ENCODE measurements around the gene CRHR1. TPM values are rescaled to one million over a fixed set of nuclear protein-coding genes. Genes with fewer than 3 reads are reported as not detected.

The CRHR1 gene
- polyA plus RNA-seq, 1 donor (not counting 4 experiments of a cell fraction or from before 2014, with no cell fraction given): not detected

- H3K9me3 ChIP-seq (ENCODE audit: control insufficient read depth, low read depth, low read length): no peaks in the 10 kb centered on the region
- DNase-seq (ENCODE audit: low read depth, low spot score) (no peak), FAIRE-seq (no peak)
- no peaks in the 10 kb centered on the region for H3K4me1 ChIP-seq (ENCODE audit: control insufficient read depth, extremely low read depth, insufficient read depth, low read length)
- TF ChIP-seq EZH2 (IDR thresholded peaks at IDR 0.05; ENCODE audit: low read length) (no peak), CTCF (optimal IDR thresholded peaks at IDR 0.05 in 1 of 3, IDR thresholded peaks at IDR 0.05 in 1 of 3, conservative IDR thresholded peaks at IDR 0.05 in 1 of 3; ENCODE audit: extremely low read depth in 1 of 3, insufficient read depth in 2 of 3, low read length in 3 of 3) (no peak)
- no peak overlapping the region for H2AFZ ChIP-seq (ENCODE audit: control insufficient read depth, low read length)
- dilution Hi-C loops (cut with MboI; ENCODE audit: extremely low pct_ligation_motif_present, low sequenced_read_pairs): no loop called here
- no peak overlapping the region for H3K4me2 ChIP-seq (ENCODE audit: control insufficient read depth, extremely low read depth, insufficient read depth, low read depth, low read length)
- H3K27ac ChIP-seq (ENCODE audit: control insufficient read depth, insufficient read depth, low read length): no peak overlapping the region
- H3K4me3 ChIP-seq (ENCODE audit: control insufficient read depth in 2 of 3, extremely low read depth in 1 of 3, insufficient read depth in 2 of 3, low read depth in 1 of 3, low read length in 3 of 3): no peak overlapping the region
- no peaks in the 10 kb centered on the region for H3K9me1 ChIP-seq (ENCODE audit: control insufficient read depth, extremely low read depth, insufficient read depth, low read length)
- no peaks in the 10 kb centered on the region for H3K79me2 ChIP-seq (ENCODE audit: control insufficient read depth, insufficient read depth, low read length)
- H3K36me3 ChIP-seq (ENCODE audit: control insufficient read depth in 2 of 2, extremely low read depth in 1 of 2, insufficient read depth in 2 of 2, low read length in 2 of 2): no peaks in the 10 kb centered on the region
- no peak overlapping the region for H3K9ac ChIP-seq (ENCODE audit: control insufficient read depth, extremely low read depth, insufficient read depth, low read length)
- H4K20me1 ChIP-seq (ENCODE audit: control insufficient read depth, extremely low read depth, insufficient read depth, low read length): no peaks in the 10 kb centered on the region
- H3K27me3 ChIP-seq (ENCODE audit: control insufficient read depth, extremely low read depth, insufficient read depth, low read length): peaks cover 39% of the 10 kb centered on the region
These were observed 8.5 kb upstream of the CRHR1 start for GRCh38 chr17:45775576-45776011.

- dilution Hi-C loops (cut with MboI; ENCODE audit: extremely low pct_ligation_motif_present, low sequenced_read_pairs): no loop called here
- Histone ChIP-seq H4K20me1 (ENCODE audit: control insufficient read depth, extremely low read depth, insufficient read depth, low read length) (no peaks in the 10 kb centered on the region), H2AFZ (ENCODE audit: control insufficient read depth, low read length) (no peak overlapping the region), H3K4me1 (ENCODE audit: control insufficient read depth, extremely low read depth, insufficient read depth, low read length) (no peaks in the 10 kb centered on the region), H3K4me2 (ENCODE audit: control insufficient read depth, extremely low read depth, insufficient read depth, low read depth, low read length) (no peak overlapping the region), H3K27ac (ENCODE audit: control insufficient read depth, insufficient read depth, low read length) (no peak overlapping the region), H3K4me3 (ENCODE audit: control insufficient read depth in 2 of 3, extremely low read depth in 1 of 3, insufficient read depth in 2 of 3, low read depth in 1 of 3, low read length in 3 of 3) (no peak overlapping the region), H3K9me1 (ENCODE audit: control insufficient read depth, extremely low read depth, insufficient read depth, low read length) (no peaks in the 10 kb centered on the region), H3K36me3 (ENCODE audit: control insufficient read depth in 2 of 2, extremely low read depth in 1 of 2, insufficient read depth in 2 of 2, low read length in 2 of 2) (no peaks in the 10 kb centered on the region), H3K79me2 (ENCODE audit: control insufficient read depth, insufficient read depth, low read length) (no peaks in the 10 kb centered on the region), H3K27me3 (ENCODE audit: control insufficient read depth, extremely low read depth, insufficient read depth, low read length) (peaks cover 37% of the 10 kb centered on the region), H3K9ac (ENCODE audit: control insufficient read depth, extremely low read depth, insufficient read depth, low read length) (no peak overlapping the region), H3K9me3 (ENCODE audit: control insufficient read depth, low read depth, low read length) (no peaks in the 10 kb centered on the region)
- no peak for TF ChIP-seq EZH2 (IDR thresholded peaks at IDR 0.05; ENCODE audit: low read length)
- TF ChIP-seq CTCF (optimal IDR thresholded peaks at IDR 0.05 in 1 of 3, IDR thresholded peaks at IDR 0.05 in 1 of 3, conservative IDR thresholded peaks at IDR 0.05 in 1 of 3; ENCODE audit: extremely low read depth in 1 of 3, insufficient read depth in 2 of 3, low read length in 3 of 3): no peak
- FAIRE-seq (no peak), DNase-seq (ENCODE audit: low read depth, low spot score) (no peak)
These were observed 7.2 kb upstream of the CRHR1 start for GRCh38 chr17:45776896-45777295.

All from keratinocyte (primary cell).